H1 (cell line): ENCODE measurements around the gene PROSER3. TPM values are rescaled to one million over a fixed set of nuclear protein-coding genes. Genes with fewer than 3 reads are reported as not detected.

Experiments
- CTCF ChIA-PET: fragments of 300-600 bp; sonication (Branson Sonifier 250); formaldehyde crosslinking; loops from one replicate; lab custom pipeline; 2021; ENCODE audit not compliant: partially characterized antibody; lab: Charles Lee
- POLR2A ChIA-PET: fragments of 300-600 bp; sonication (Branson Sonifier 250); formaldehyde crosslinking; loops from one replicate; lab custom pipeline; 2021; ENCODE audit warnings: inconsistent platforms; ENCODE audit not compliant: partially characterized antibody; lab: Charles Lee
- DNase-seq, 2 experiments: peaks; one replicate each; pipeline versions ENCODE4 v3.0.0 to v3.0.0-alpha.2; 2010 to 2022; ENCODE audit warnings: low spot score in 2 of 2, low read depth in 1 of 2, mixed read lengths in 1 of 2
- FAIRE-seq: peaks from 2 replicates; lab custom pipeline; 2011; peaks lifted over from hg19 to GRCh38; lab: Jason Lieb, UNC
- H2AFZ ChIP-seq: 2 replicates; pipeline ENCODE4 v1.8.1; 2012; ENCODE audit warnings: low read length, inconsistent platforms
- H2AK5ac ChIP-seq: 2 replicates; pipeline ENCODE4 v1.6.1; 2013; ENCODE audit warnings: low read depth, low read length
- H2BK120ac ChIP-seq: replicated peaks from 2 replicates; pipeline ENCODE3; 2013; ENCODE audit warnings: low read depth, low read length, inconsistent platforms
- H2BK12ac ChIP-seq: 2 replicates; pipeline ENCODE4 v1.6.1; 2013; ENCODE audit warnings: low read depth, low read length
- H2BK15ac ChIP-seq: 2 replicates; pipeline ENCODE4 v1.6.1; 2013; ENCODE audit warnings: low read length
- H2BK20ac ChIP-seq: 2 replicates; pipeline ENCODE4 v1.6.1; 2013; ENCODE audit warnings: low read length
- H2BK5ac ChIP-seq: 2 replicates; pipeline ENCODE4 v1.6.1; 2013; ENCODE audit warnings: low read depth, low read length
- H3K14ac ChIP-seq: 2 replicates; pipeline ENCODE4 v1.6.1; 2013; ENCODE audit warnings: inconsistent platforms; ENCODE audit not compliant: insufficient read length
- H3K18ac ChIP-seq: 2 replicates; pipeline ENCODE4 v1.6.1; 2013; ENCODE audit warnings: low read length; ENCODE audit errors: extremely low read depth
- H3K23ac ChIP-seq: 2 replicates; pipeline ENCODE4 v1.6.1; 2013; ENCODE audit warnings: inconsistent platforms; ENCODE audit not compliant: insufficient read length
- H3K23me2 ChIP-seq: 2 replicates; pipeline ENCODE4 v1.6.1; 2013; ENCODE audit warnings: low read depth, low read length
- H3K27ac ChIP-seq: 2 replicates; pipeline ENCODE4 v1.6.1; 2011; ENCODE audit warnings: low read depth, low read length, inconsistent platforms
- H3K27me3 ChIP-seq, 4 experiments: replicated peaks in 1 of 4; 1 replicate in 1 of 4; 2 replicates in 3 of 4; pipeline versions ENCODE4 v1.6.1 to v1.8.1; 2011 to 2013; ENCODE audit warnings: low read length in 3 of 4, mild to moderate bottlenecking in 3 of 4, inconsistent platforms in 2 of 4, mixed read lengths in 2 of 4, moderate library complexity in 1 of 4; ENCODE audit not compliant: control insufficient read depth in 3 of 4, insufficient read depth in 3 of 4; ENCODE audit errors: extremely low read depth in 1 of 4
- H3K36me3 ChIP-seq, 4 experiments: 2 replicates each; pipeline versions ENCODE4 v1.6.1 to v1.8.1; 2011 to 2013; ENCODE audit warnings: mild to moderate bottlenecking in 4 of 4, low read length in 3 of 4, moderate library complexity in 2 of 4, control low read depth in 1 of 4, inconsistent platforms in 1 of 4; ENCODE audit not compliant: insufficient read depth in 4 of 4, control insufficient read depth in 2 of 4
- H3K4ac ChIP-seq: replicated peaks from 2 replicates; pipeline ENCODE3; 2013; ENCODE audit warnings: low read length, low read depth, mixed read lengths, inconsistent platforms; ENCODE audit not compliant: insufficient read length
- H3K4me1 ChIP-seq, 4 experiments: replicated peaks in 1 of 4; 1 replicate in 1 of 4; 2 replicates in 3 of 4; pipeline versions ENCODE4 v1.6.1 to v1.8.1; 2011 to 2013; ENCODE audit warnings: low read length in 3 of 4, inconsistent platforms in 2 of 4, mixed read lengths in 1 of 4; ENCODE audit not compliant: insufficient read depth in 4 of 4, control insufficient read depth in 3 of 4
- H3K4me2 ChIP-seq, 2 experiments: 2 replicates each; pipeline versions ENCODE4 v1.6.1 to v1.8.1; 2011 to 2013; ENCODE audit warnings: low read depth in 2 of 2, low read length in 2 of 2, control low read depth in 1 of 2, inconsistent platforms in 1 of 2, mild to moderate bottlenecking in 1 of 2; ENCODE audit not compliant: insufficient read depth in 1 of 2
- H3K4me3 ChIP-seq, 4 experiments: fragments of 200-600, 300-600 bp in 1 of 4; sonication (generic), shearing (Covaris generic), sonication (Bioruptor Twin) in 1 of 4; 2 replicates each; pipeline versions ENCODE4 v1.5.1 to v1.8.1; 2011 to 2016; ENCODE audit warnings: low read length in 4 of 4, low read depth in 3 of 4, control low read depth in 2 of 4, inconsistent platforms in 2 of 4, mild to moderate bottlenecking in 2 of 4, mixed read lengths in 1 of 4, moderate library complexity in 1 of 4; ENCODE audit not compliant: insufficient read depth in 2 of 4; ENCODE audit errors: extremely low read depth in 1 of 4
- H3K56ac ChIP-seq: replicated peaks from 2 replicates; pipeline ENCODE3; 2013; ENCODE audit warnings: low read depth, mild to moderate bottlenecking, mixed read lengths, low read length, inconsistent platforms; ENCODE audit not compliant: insufficient read length
- H3K79me1 ChIP-seq: 2 replicates; pipeline ENCODE4 v1.6.1; 2013; ENCODE audit warnings: low read depth, low read length, control low read depth
- H3K79me2 ChIP-seq, 2 experiments: 2 replicates each; pipeline versions ENCODE4 v1.6.1 to v1.8.1; 2012 to 2013; ENCODE audit warnings: low read length in 2 of 2, mild to moderate bottlenecking in 2 of 2, inconsistent platforms in 1 of 2; ENCODE audit not compliant: insufficient read depth in 2 of 2, control insufficient read depth in 1 of 2
- H3K9ac ChIP-seq, 4 experiments: replicated peaks in 1 of 4; 1 replicate in 1 of 4; 2 replicates in 3 of 4; pipeline versions ENCODE4 v1.6.1 to v1.8.1; 2011 to 2013; ENCODE audit warnings: low read depth in 3 of 4, low read length in 3 of 4, control low read depth in 2 of 4, mild to moderate bottlenecking in 2 of 4, moderate library complexity in 2 of 4, inconsistent platforms in 1 of 4; ENCODE audit errors: extremely low read depth in 1 of 4
- H3K9me3 ChIP-seq, 2 experiments: 2 replicates each; pipeline versions ENCODE4 v1.6.1 to v1.8.1; 2012 to 2013; ENCODE audit warnings: mild to moderate bottlenecking in 2 of 2, moderate library complexity in 2 of 2, control low read depth in 1 of 2, inconsistent platforms in 1 of 2, low read depth in 1 of 2, low read length in 1 of 2, mixed read lengths in 1 of 2; ENCODE audit not compliant: insufficient read depth in 2 of 2
- H4K20me1 ChIP-seq, 2 experiments: replicated peaks in 1 of 2; 2 replicates each; pipeline versions ENCODE3 to v1.8.1; 2011 to 2013; ENCODE audit warnings: inconsistent platforms in 2 of 2, low read length in 2 of 2, mild to moderate bottlenecking in 1 of 2; ENCODE audit not compliant: insufficient read depth in 2 of 2, control insufficient read depth in 1 of 2
- H4K5ac ChIP-seq: 2 replicates; pipeline ENCODE4 v1.6.1; 2013; ENCODE audit warnings: low read length, low read depth, mixed read lengths, inconsistent platforms; ENCODE audit not compliant: insufficient read length
- H4K8ac ChIP-seq: 2 replicates; pipeline ENCODE4 v1.8.0; 2013; ENCODE audit warnings: mild to moderate bottlenecking, moderate library complexity, low read length, inconsistent platforms; ENCODE audit not compliant: insufficient read depth; ENCODE audit errors: extremely low read depth
- H4K91ac ChIP-seq: replicated peaks from 2 replicates; pipeline ENCODE3; 2013; ENCODE audit warnings: low read length, mixed read lengths, inconsistent platforms; ENCODE audit not compliant: insufficient read length
- CEBPB ChIP-seq: IDR thresholded peaks from 2 replicates; pipeline ENCODE4 v1.6.1; 2012; ENCODE audit warnings: low read depth, low read length
- GABPA ChIP-seq: IDR thresholded peaks from 2 replicates; pipeline ENCODE4 v1.6.1; 2011; ENCODE audit warnings: mild to moderate bottlenecking, low read length, moderate library complexity, borderline replicate concordance; ENCODE audit not compliant: insufficient read depth
- SRF ChIP-seq: IDR thresholded peaks from 2 replicates; pipeline ENCODE4 v1.6.1; 2011; ENCODE audit warnings: mild to moderate bottlenecking, low read depth, low read length, moderate library complexity
- TCF12 ChIP-seq: IDR thresholded peaks from 2 replicates; pipeline ENCODE4 v1.6.1; 2011; ENCODE audit warnings: low read depth, mild to moderate bottlenecking, low read length
- WGBS, 2 experiments: shearing (Covaris generic) in 1 of 2; methylation state at CpG; one replicate each; pipeline versions ENCODE4 v1.1.6 to v1.1.7; 2013 to 2015; ENCODE audit warnings: low lambda C conversion rate in 2 of 2, mixed read lengths in 2 of 2, inconsistent platforms in 1 of 2, low coverage in 1 of 2, missing lambda C conversion rate in 1 of 2; ENCODE audit not compliant: insufficient replicate concordance in 2 of 2, insufficient coverage in 1 of 2, insufficient read length in 1 of 2; ENCODE audit errors: extremely low coverage in 1 of 2, missing lambda C conversion rate in 1 of 2; 5-methylcytosine and 5-hydroxymethylcytosine counted together
- polyA plus RNA-seq, 7 experiments: library from polyadenylated mRNA; depleted of rRNA in 3 of 7; stranded (reverse) in 5 of 7; unstranded in 2 of 7; fragments of >200 nt in 5 of 7; fragments of 200-250 nt in 2 of 7; gene quantifications; 1 replicate in 5 of 7; 2 replicates in 1 of 7; 4 replicates in 1 of 7; pipeline versions ENCODE4 v1.2.1 to v1.2.3, GENCODE V29; 2011 to 2013; ENCODE audit warnings: missing spikeins in 2 of 7, mixed read lengths in 2 of 7
- total RNA-seq: library from RNA; stranded (reverse); fragmentation: NEBNext Ultra II Directional; extraction: Animal tissue kit (Norgen Biotek cat#: 25700); gene quantifications from 2 replicates; pipeline ENCODE4 v1.2.1, GENCODE V29; 2021

PROSER3 gene
- total and polyA plus RNA-seq, 2 of the 8 experiments (the other 6 are each of a cell fraction or from before 2014, with no cell fraction given): 17.8 to 28.9 TPM

DNA sequence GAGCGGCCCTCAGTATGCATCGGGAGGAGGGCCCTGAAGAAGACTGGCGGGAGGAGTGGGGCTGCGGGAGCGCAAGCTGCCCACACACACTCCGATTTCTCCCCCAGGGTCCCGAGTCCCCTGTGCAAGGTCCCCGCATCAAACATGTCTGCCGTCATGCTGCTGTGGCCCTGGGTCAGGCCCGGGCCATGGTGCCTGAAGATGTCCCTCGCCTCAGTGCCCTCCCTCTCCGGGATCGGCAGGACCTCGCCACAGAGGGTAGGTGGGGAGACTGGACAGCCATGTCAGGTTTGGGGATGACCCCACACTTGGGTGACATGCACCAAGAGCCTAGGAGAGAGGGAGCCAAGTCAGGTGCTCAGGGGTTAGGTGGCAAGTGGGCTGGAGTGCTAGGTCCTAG lies 35.5 kb upstream of the PROSER3 start:
- Histone ChIP-seq H3K9ac (no peak overlapping the region), H3K27me3 (no peaks in the 10 kb centered on the region), H3K27ac (no peak overlapping the region), H3K36me3 (peaks cover 33 to 56% (median 47%) of the 10 kb centered on the region in 4 experiments), H2BK15ac (no peak overlapping the region), H3K4me2 (no peak overlapping the region), H4K20me1 (peaks cover 7 to 13% of the 10 kb centered on the region in 2 experiments), H3K79me2 (peaks cover 0 to 20% of the 10 kb centered on the region in 2 experiments; a peak in 2 of 4 replicates), H4K8ac (no peak overlapping the region; the same call in 1 of the 2 replicates), H3K4ac (no peak overlapping the region), H3K18ac (no peak overlapping the region), H2AFZ (no peak overlapping the region), H2AK5ac (no peak overlapping the region), H4K91ac (no peak overlapping the region), H3K79me1 (peaks cover 8% of the 10 kb centered on the region), H3K9me3 (no peaks in the 10 kb centered on the region), H3K23me2 (peaks cover 3% of the 10 kb centered on the region; the same call in 1 of the 2 replicates), H4K5ac (no peak overlapping the region), H2BK12ac (no peak overlapping the region), H3K14ac (no peak overlapping the region), H2BK120ac (no peak overlapping the region), H2BK5ac (no peak overlapping the region), H3K56ac (no peak overlapping the region), H2BK20ac (no peak overlapping the region), H3K4me1 (peaks cover 0 to 5% (median under 1%) of the 10 kb centered on the region in 4 experiments; a peak in 2 of 7 replicates), H3K4me3 (no peak overlapping the region), H3K23ac (no peak overlapping the region)
- TF ChIP-seq TCF12 (no peak), GABPA (no peak), CEBPB (no peak), SRF (no peak)
- FAIRE-seq (no peak), DNase-seq (no peak)
- POLR2A ChIA-PET: interaction anchor here (0.6 to 5.0 kb wide), 2 partner anchors 15 to 44 kb away, joined by 3 to 54 read pairs; no protein-coding TSS in a partner anchor
- CTCF ChIA-PET: interaction anchor here (11.8 kb wide), 1 partner anchor 16 kb away, joined by 80 read pairs; the partner anchor contains the start of gene IGFLR1
- 98% methylated on average over 11 of the region's 14 CpGs; no CpG with 5 or more reads in 1 of the 2 experiments for WGBS, 2 experiments
